ENCODE measurements around the gene KLK5. TPM values are rescaled to one million over a fixed set of nuclear protein-coding genes. Genes with fewer than 3 reads are reported as not detected.
"Not testable (repeated sequence)": the region's sequence is repeated elsewhere in the genome, so short reads cannot be mapped to it uniquely, and the experiment has no call there.

Gene KLK5
- total RNA-seq, 4 donors from 2014 or later = not detected

GRCh38 chr19:50896591-50897190, 56.1 kb downstream of the KLK5 start:
- 70% methylated on average over 6 of the region's 6 CpGs for WGBS
- TF ChIP-seq POLR2AphosphoS5 (IDR thresholded peaks at IDR 0.05) (no peak), POLR2A (IDR thresholded peaks at IDR 0.05; ENCODE audit: low read depth) (no peak), EP300 (IDR thresholded peaks at IDR 0.05) (no peak)
- TF ChIP-seq, protein P1, sequence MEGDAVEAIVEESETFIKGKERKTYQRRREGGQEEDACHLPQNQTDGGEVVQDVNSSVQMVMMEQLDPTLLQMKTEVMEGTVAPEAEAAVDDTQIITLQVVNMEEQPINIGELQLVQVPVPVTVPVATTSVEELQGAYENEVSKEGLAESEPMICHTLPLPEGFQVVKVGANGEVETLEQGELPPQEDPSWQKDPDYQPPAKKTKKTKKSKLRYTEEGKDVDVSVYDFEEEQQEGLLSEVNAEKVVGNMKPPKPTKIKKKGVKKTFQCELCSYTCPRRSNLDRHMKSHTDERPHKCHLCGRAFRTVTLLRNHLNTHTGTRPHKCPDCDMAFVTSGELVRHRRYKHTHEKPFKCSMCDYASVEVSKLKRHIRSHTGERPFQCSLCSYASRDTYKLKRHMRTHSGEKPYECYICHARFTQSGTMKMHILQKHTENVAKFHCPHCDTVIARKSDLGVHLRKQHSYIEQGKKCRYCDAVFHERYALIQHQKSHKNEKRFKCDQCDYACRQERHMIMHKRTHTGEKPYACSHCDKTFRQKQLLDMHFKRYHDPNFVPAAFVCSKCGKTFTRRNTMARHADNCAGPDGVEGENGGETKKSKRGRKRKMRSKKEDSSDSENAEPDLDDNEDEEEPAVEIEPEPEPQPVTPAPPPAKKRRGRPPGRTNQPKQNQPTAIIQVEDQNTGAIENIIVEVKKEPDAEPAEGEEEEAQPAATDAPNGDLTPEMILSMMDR (IDR thresholded peaks at IDR 0.05) = no peak
- H3K36me3 ChIP-seq = no peaks in the 10 kb centered on the region
- no peak overlapping the region for H3K27ac ChIP-seq (replicated peaks in 1 of 4)
- no peak overlapping the region for H3K4me3 ChIP-seq
- no peaks in the 10 kb centered on the region for H3K9me3 ChIP-seq
- intact Hi-C loops (cut with DNase I) = no loop called here
- DNase-seq (ENCODE audit: extremely low spot score) = no peak
- peaks cover 0 to 76% (median 2%) of the 10 kb centered on the region in 4 donors for H3K27me3 ChIP-seq
- H3K4me1 ChIP-seq = no peaks in the 10 kb centered on the region

- H3K27me3 ChIP-seq = peaks cover 0 to 78% (median 2%) of the 10 kb centered on the region in 4 donors
- intact Hi-C loops (cut with DNase I); H3K36me3 ChIP-seq; DNase-seq (ENCODE audit: extremely low spot score); H3K9me3 ChIP-seq; H3K4me3 ChIP-seq; H3K4me1 ChIP-seq; H3K27ac ChIP-seq (replicated peaks in 1 of 4): not testable (repeated sequence)
- 82% methylated on average over 9 of the region's 9 CpGs for WGBS
These were observed 56.7 kb downstream of the KLK5 start for GRCh38 chr19:50896089-50896590.

DNA sequence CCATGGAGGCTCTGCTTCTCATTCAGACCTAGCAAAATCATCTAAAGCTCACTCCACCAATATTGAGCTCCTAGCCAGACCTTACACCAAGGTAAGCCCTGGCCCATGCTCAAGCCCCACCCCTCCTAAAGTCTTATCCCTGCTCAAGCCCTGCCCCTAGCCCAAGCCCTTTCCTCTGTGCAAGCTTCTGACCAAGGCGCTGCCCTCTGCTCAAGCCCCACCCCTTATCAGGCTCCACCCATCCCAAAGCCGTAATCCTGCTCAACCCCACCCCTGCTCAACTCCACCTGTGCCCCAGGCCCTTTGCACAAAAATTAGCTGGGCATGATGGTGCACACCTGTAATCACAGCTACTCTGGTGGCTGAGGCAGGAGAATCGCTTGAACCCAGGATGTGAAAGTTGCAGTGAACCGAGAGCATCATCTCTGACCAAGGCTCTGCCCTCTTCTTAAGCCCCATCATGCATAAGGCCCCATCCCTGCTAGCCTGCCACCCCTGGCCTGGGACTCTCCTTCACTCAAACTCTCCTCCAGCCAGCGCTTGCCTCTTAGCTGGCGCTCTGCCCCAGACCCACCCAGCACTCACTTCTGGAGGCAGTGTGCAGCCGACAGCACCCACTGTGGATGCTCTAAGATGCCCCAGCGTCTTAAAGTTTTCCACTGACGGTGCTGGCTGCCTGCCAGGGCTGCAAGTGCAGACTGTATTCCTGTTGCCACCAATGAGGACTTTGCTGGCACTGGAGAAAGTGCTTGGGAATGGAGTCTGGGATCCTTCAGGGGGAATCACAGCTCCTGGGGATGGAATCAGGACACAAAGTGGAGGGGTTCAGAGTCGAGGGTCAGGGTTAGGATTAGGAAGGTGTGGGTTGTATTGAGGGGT, 58.1 kb downstream of the KLK5 start:
- Histone ChIP-seq H3K27ac (replicated peaks in 1 of 4) (no peak overlapping the region), H3K4me3 (no peak overlapping the region), H3K4me1 (no peaks in the 10 kb centered on the region), H3K27me3 (peaks cover 0 to 66% (median 2%) of the 10 kb centered on the region in 4 donors), H3K9me3 (no peaks in the 10 kb centered on the region), H3K36me3 (no peaks in the 10 kb centered on the region)
- 62% methylated on average over 7 of the region's 10 CpGs for WGBS
- TF ChIP-seq, protein P1 (IDR thresholded peaks at IDR 0.05) = no peak
- no peak for TF ChIP-seq POLR2AphosphoS5 (IDR thresholded peaks at IDR 0.05)
- no peak for TF ChIP-seq EP300 (IDR thresholded peaks at IDR 0.05)
- TF ChIP-seq POLR2A (IDR thresholded peaks at IDR 0.05; ENCODE audit: low read depth) = no peak
- DNase-seq (ENCODE audit: extremely low spot score) = no peak
- intact Hi-C loops (cut with DNase I) = no loop called here

Other genes with a start within 250 kb of the KLK5 start
- gene SHANK1, start 233.2 kb downstream of the KLK5 start, total RNA-seq = under 1 TPM in 3 of 4 donors, not detected in 1; 0.11 to 0.42 (median 0.39) TPM
- 10 to 100 TPM in 3 of 4 donors, 1 to 10 TPM in 1; 8.3 to 15.4 (median 11.1) TPM for gene CLEC11A, start 229.7 kb downstream of the KLK5 start, total RNA-seq
- not detected for gene GPR32, start 182.6 kb downstream of the KLK5 start, total RNA-seq
- not detected for gene ACP4, start 162.6 kb downstream of the KLK5 start, total RNA-seq
- gene KLK1, start 129.3 kb downstream of the KLK5 start, total RNA-seq = not detected
- gene KLK15, start 119.5 kb downstream of the KLK5 start, total RNA-seq = not detected
- gene KLK3, start 98.1 kb downstream of the KLK5 start, total RNA-seq = not detected
- not detected for gene KLK2, start 79.6 kb downstream of the KLK5 start, total RNA-seq
- not detected for gene KLK4, start 41.6 kb downstream of the KLK5 start, total RNA-seq
- gene KLK6, start 16.6 kb upstream of the KLK5 start, total RNA-seq = not detected
- gene KLK7, start 30.9 kb upstream of the KLK5 start, total RNA-seq = under 1 TPM in 2 of 4 donors, not detected in 2; 0.32 to 0.33 TPM
- gene KLK8, start 48.6 kb upstream of the KLK5 start, total RNA-seq = not detected
- gene KLK10, start 66.7 kb upstream of the KLK5 start, total RNA-seq = not detected
- gene KLK11, start 73.6 kb upstream of the KLK5 start, total RNA-seq = not detected
- gene KLK12, start 82.0 kb upstream of the KLK5 start, total RNA-seq = not detected
- not detected for gene KLK13, start 112.1 kb upstream of the KLK5 start, total RNA-seq
- under 1 TPM in 1 of 4 donors, not detected in 3; 0.52 TPM for gene KLK14, start 129.8 kb upstream of the KLK5 start, total RNA-seq
- gene CTU1, start 155.4 kb upstream of the KLK5 start, total RNA-seq = 10 to 100 TPM in 3 of 4 donors, 1 to 10 TPM in 1; 7.1 to 18.9 (median 13.7) TPM
- 1 to 10 TPM; 2.0 to 9.4 (median 3.5) TPM for gene SIGLEC9, start 171.9 kb upstream of the KLK5 start, total RNA-seq
- 1 to 10 TPM in 1 of 4 donors, under 1 TPM in 2, not detected in 1; 0.19 to 2.2 (median 0.92) TPM for gene SIGLEC7, start 189.3 kb upstream of the KLK5 start, total RNA-seq

Measured in esophagus muscularis mucosa (tissue), 4 donors.